Esophagus squamous epithelium (tissue), 5 donors: ENCODE results near the gene C4BPB. TPM values are rescaled to one million over a fixed set of nuclear protein-coding genes. Genes with fewer than 3 reads are reported as not detected.
A peak's percentile ranks its signal among the peaks of the same experiment; 100 is the strongest.

ENCODE experiments used
- DNase-seq: peaks from one replicate; lab custom pipeline; 2025; lab: John Stamatoyannopoulos, UW
- H3K27ac ChIP-seq, 4 donors: fragments of 200-600 bp; sonication (generic); one replicate each; pipeline ENCODE4 v1.5.1; 2016 to 2019; ENCODE audit warnings: mild to moderate bottlenecking in 1 of 4
- H3K27me3 ChIP-seq, 4 donors: fragments of 200-600 bp; sonication (generic); 1 replicate in 3 of 4; 2 replicates in 1 of 4; pipeline versions ENCODE4 v1.5.1 to v1.6.0; 2017 to 2021; ENCODE audit warnings: antibody characterized with exemption in 1 of 4
- H3K36me3 ChIP-seq, 3 donors: fragments of 200-600 bp; sonication (generic); one replicate each; pipeline ENCODE4 v1.5.1; 2016 to 2019
- H3K4me1 ChIP-seq, 3 donors: fragments of 200-600 bp; sonication (generic); one replicate each; pipeline ENCODE4 v1.5.1; 2017 to 2019
- H3K4me3 ChIP-seq, 4 donors: fragments of 200-600 bp; sonication (generic); 1 replicate in 3 of 4; 2 replicates in 1 of 4; pipeline ENCODE4 v1.5.1; 2016 to 2019; ENCODE audit warnings: mild to moderate bottlenecking in 2 of 4, moderate library complexity in 1 of 4
- H3K9me3 ChIP-seq, 3 donors: fragments of 200-600 bp; sonication (generic); one replicate each; pipeline ENCODE4 v1.5.1; 2016 to 2019
- POLR2A ChIP-seq, 4 donors: fragments of 450-650 bp; IDR thresholded peaks; one replicate each; pipeline ENCODE4 v1.6.1; 2017; ENCODE audit warnings: antibody characterized with exemption in 4 of 4, mild to moderate bottlenecking in 4 of 4, moderate library complexity in 3 of 4
- WGBS, 2 donors: methylation state at CpG; one replicate each; pipeline ENCODE4 v1.1.5; 2018; 5-methylcytosine and 5-hydroxymethylcytosine counted together
- intact Hi-C: fragments of 100-400 bp; cut with DNase I; formaldehyde crosslinking; loops from one replicate; pipeline ENCODE4 v1.15.0; 2022
- total RNA-seq, 4 donors: library from RNA; depleted of rRNA; stranded (reverse); fragments of >200 nt; gene quantifications; one replicate each; pipeline ENCODE4 v1.1.0, GENCODE V29; 2016
- TF ChIP-seq, protein P1 (sequence below), 6 experiments: fragments of 450-650 bp in 4 of 6; fragments of 200-600 bp in 2 of 6; sonication (generic) in 2 of 6; IDR thresholded peaks; one replicate each; pipeline ENCODE4 v1.5.1; 2016 to 2019; ENCODE audit warnings: antibody characterized with exemption in 6 of 6, mild to moderate bottlenecking in 4 of 6, moderate library complexity in 4 of 6
- donor health status: DM: yes; HTN: yes; CAD: no.

C4BPB gene
- total RNA-seq, 4 donors from 2014 or later = 0.38 TPM; not detected in 3

DNA sequence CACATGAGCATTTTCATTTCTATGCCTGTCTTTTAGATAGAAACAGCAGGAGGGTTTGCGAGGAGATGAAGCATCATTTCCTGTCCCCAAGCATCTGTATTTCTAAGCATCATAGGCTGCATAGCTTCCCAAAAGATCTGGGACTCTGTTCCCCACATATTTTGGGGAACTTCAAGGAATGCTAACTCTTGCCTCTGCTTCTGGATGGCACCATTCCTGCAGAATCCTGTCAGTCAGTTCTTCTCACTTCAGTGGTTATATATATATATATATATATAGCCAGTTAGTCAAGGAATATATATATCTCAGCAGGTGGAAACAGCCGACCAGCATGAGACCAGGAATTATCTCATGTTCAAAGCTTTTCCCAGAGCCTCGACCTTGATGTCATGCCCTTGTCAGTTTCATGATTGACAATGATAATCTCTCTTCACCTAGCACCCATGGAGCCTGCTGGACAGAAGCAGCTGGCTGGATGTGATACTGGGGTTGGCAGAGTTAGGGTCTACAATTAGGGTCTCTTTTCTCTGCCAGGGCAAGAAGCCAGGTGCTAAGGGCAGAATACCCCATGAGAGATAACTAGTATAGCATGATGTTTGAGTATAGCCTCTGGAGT is 33.2 kb upstream of the C4BPB start:
- peaks cover 0 to 8% (median 0%) of the 10 kb centered on the region in 3 donors for H3K36me3 ChIP-seq
- intact Hi-C loops = no loop called here
- no peaks in the 10 kb centered on the region for H3K27me3 ChIP-seq
- no peak for DNase-seq
- H3K4me1 ChIP-seq = peaks cover 14 to 65% (median 19%) of the 10 kb centered on the region in 3 donors
- 62 to 80% methylated on average over 3 of the region's 3 CpGs for WGBS, 2 donors
- no peak overlapping the region for H3K27ac ChIP-seq
- H3K4me3 ChIP-seq = no peak overlapping the region
- no peak for TF ChIP-seq POLR2A (IDR thresholded peaks at IDR 0.05)
- TF ChIP-seq, protein P1, sequence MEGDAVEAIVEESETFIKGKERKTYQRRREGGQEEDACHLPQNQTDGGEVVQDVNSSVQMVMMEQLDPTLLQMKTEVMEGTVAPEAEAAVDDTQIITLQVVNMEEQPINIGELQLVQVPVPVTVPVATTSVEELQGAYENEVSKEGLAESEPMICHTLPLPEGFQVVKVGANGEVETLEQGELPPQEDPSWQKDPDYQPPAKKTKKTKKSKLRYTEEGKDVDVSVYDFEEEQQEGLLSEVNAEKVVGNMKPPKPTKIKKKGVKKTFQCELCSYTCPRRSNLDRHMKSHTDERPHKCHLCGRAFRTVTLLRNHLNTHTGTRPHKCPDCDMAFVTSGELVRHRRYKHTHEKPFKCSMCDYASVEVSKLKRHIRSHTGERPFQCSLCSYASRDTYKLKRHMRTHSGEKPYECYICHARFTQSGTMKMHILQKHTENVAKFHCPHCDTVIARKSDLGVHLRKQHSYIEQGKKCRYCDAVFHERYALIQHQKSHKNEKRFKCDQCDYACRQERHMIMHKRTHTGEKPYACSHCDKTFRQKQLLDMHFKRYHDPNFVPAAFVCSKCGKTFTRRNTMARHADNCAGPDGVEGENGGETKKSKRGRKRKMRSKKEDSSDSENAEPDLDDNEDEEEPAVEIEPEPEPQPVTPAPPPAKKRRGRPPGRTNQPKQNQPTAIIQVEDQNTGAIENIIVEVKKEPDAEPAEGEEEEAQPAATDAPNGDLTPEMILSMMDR (IDR thresholded peaks at IDR 0.05) = no peak
- H3K9me3 ChIP-seq = no peaks in the 10 kb centered on the region

DNA sequence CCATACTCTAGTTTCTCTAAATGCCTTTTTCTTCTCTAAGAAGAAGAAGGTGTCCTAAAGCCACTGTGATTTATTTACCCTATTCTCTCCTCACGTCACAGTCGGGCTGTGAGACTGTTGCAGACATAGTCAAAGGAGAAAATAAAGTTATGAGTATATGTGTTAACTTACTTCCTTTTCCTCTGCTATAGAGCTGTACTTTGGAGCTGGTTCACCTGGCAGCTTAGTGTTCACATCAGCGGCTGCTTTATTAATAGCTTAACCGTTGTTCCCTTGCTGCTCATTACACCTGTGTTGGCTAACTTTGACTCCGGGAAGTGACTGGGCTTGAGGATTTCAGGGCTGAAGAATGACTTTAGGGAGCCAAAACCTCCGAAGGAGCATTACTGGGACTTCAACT is 32.0 kb upstream of the C4BPB start:
- peaks cover 0 to 16% (median under 1%) of the 10 kb centered on the region in 3 donors for H3K36me3 ChIP-seq
- intact Hi-C loops = no loop called here
- no peak overlapping the region for H3K4me3 ChIP-seq
- H3K27me3 ChIP-seq = no peaks in the 10 kb centered on the region
- 44 to 54% methylated on average over 4 to 5 of the region's 6 CpGs for WGBS, 2 donors
- peaks cover 8 to 61% (median 14%) of the 10 kb centered on the region in 3 donors for H3K4me1 ChIP-seq
- H3K9me3 ChIP-seq = no peaks in the 10 kb centered on the region
- H3K27ac ChIP-seq = peak overlapping the region in 2 of 4 donors; percentile 16 to 54
- no peak for TF ChIP-seq POLR2A (IDR thresholded peaks at IDR 0.05)
- TF ChIP-seq, protein P1 (IDR thresholded peaks at IDR 0.05) = no peak
- DNase-seq = no peak

DNA sequence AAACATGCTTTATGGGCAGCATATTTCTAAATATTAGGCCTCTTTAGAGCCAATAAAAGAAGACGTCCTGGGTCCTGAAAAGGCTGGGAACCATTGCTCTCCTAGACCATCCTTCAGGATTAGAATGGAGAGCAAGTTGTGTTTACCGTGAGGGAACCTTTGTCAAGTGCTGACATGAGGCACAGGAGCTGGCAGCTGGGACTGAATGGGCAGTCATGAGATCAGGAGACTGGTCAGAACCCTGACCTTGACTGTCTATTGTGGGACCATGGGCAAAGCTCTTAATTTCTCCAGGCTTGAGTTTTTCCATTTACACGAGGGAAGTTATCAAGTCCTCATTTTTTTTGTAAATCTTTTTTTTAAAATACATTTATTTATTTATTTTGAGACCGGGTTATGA is 30.4 kb upstream of the C4BPB start:
- intact Hi-C loops = no loop called here

DNA sequence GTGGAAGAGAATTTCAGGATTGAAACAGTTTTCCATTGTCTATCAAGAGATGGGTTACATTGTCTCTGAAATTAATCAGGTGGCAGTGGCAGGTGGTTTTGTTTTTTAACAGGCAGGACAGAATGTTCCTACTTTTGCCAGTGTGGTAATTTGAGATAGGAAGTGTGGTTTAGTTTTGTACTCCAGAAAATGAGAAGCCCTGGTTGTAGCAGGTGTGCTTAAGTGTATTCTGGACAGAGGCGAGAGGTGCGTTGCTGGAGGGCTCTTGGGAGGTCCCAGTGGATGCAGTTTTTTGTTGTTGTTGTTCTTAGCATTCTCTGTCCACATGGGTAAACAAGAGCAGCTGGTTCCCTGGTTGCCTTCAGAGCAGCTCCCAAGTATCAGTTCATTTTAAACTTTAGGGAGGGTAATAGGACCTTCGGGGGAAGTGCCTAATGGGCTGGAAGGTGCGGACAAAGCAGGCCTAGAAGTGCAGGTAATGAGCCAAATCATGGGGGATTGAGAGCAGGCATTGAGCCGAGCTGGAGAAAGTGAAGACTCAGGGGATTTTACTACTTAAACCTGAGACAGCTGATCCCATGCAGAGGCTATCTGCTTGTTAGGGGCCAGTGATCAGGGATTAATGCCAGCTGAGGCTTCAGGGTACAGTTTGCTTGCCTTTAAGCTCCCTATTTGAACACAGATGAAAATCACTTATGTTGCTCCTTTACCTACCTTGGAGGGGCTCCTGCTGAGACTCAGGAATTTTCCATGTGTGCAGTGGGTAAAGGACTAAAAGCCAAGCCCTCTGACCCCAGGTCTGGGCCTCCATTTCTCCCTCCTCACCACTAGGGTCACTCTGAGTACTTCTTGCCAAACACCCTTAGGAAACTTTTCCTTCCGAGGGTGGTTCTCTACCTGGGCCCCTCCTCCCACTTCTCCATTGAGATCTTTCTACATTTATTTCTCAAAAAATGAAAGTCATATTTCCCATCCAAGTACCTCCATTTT is 29.5 kb upstream of the C4BPB start:
- intact Hi-C loops = no loop called here
- Histone ChIP-seq H3K36me3 (peaks cover 0 to 41% (median 10%) of the 10 kb centered on the region in 3 donors), H3K4me3 (no peak overlapping the region), H3K27me3 (no peaks in the 10 kb centered on the region), H3K4me1 (peaks cover 0 to 42% (median 6%) of the 10 kb centered on the region in 3 donors), H3K9me3 (no peaks in the 10 kb centered on the region), H3K27ac (peak overlapping the region in 2 of 4 donors; percentile 3 to 16)
- no peak for TF ChIP-seq POLR2A (IDR thresholded peaks at IDR 0.05)
- TF ChIP-seq, protein P1 (IDR thresholded peaks at IDR 0.05) = no peak
- no peak for DNase-seq
- WGBS, 2 donors = 74 to 86% methylated on average over 6 of the region's 6 CpGs

More for the DNA sequence above, 30.4 kb upstream of the C4BPB start:
- peaks cover 0 to 31% (median 10%) of the 10 kb centered on the region in 3 donors for H3K36me3 ChIP-seq
- peaks cover 0 to 49% (median 6%) of the 10 kb centered on the region in 3 donors for H3K4me1 ChIP-seq
- H3K27me3 ChIP-seq = no peaks in the 10 kb centered on the region
- TF ChIP-seq, protein P1 (IDR thresholded peaks at IDR 0.05) = no peak
- no peak for TF ChIP-seq POLR2A (IDR thresholded peaks at IDR 0.05)
- no peaks in the 10 kb centered on the region for H3K9me3 ChIP-seq
- H3K27ac ChIP-seq = no peak overlapping the region
- 89 to 90% methylated on average over 4 of the region's 4 CpGs for WGBS, 2 donors
- no peak for DNase-seq
- H3K4me3 ChIP-seq = no peak overlapping the region
